ENCODE results near the gene TTYH3. TPM values are rescaled to one million over a fixed set of nuclear protein-coding genes. Genes with fewer than 3 reads are reported as not detected.
"Not testable (repeated sequence)": the region's sequence is repeated elsewhere in the genome, so short reads cannot be mapped to it uniquely, and the experiment has no call there.

Gene TTYH3
- total and polyA plus RNA-seq, 9 of the 15 experiments (the other 6 are each of a cell fraction or from before 2014, with no cell fraction given) = 0.01 to 5.5 (median 1.1) TPM

DNA sequence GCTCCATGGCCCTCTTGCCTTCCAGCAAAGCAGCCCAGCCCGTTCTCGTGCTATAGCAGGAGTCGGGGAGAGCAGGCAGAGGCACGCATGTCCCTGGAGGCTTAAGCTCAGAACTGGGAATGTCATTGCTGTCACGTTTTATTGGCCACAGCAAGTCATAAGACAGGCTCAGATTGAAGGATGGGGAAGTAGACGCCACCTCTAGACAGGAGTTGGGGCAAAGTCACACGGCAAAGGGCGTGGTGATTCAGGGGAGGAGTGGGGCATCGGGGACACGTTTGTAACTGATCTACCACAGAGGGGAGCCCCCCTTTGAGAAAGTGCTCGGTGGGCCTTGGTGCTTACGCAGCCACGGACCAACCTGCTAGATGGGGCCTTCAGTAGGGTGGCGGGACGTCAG, 46.7 kb downstream of the TTYH3 start:
- WGBS (ENCODE audit: insufficient coverage, low coverage, missing lambda C conversion rate) = 11% methylated on average over 10 of the region's 15 CpGs
- DNase-seq (ENCODE audit: extremely low read depth in 1 of 4, low spot score in 3 of 4); H3K9me3 ChIP-seq (replicated peaks; ENCODE audit: control insufficient read depth, insufficient read depth, low read depth, low read length); H3K79me2 ChIP-seq (ENCODE audit: control insufficient read depth, insufficient read depth, low read length); H2AFZ ChIP-seq (ENCODE audit: low read depth, low read length); H3K9me1 ChIP-seq (ENCODE audit: control insufficient read depth, insufficient read depth, low read length); intact Hi-C loops (cut with micrococcal nuclease); in situ Hi-C loops (cut with MboI); H4K20me1 ChIP-seq (replicated peaks; ENCODE audit: control insufficient read depth, insufficient read depth, low read length); H3K4me3 ChIP-seq; H3K36me3 ChIP-seq (ENCODE audit: control insufficient read depth, insufficient read depth, low read length); FAIRE-seq; H3K4me2 ChIP-seq (ENCODE audit: insufficient read depth, low read length); CTCF ChIA-PET (ENCODE audit: low intra/inter-chr PET ratio); BruUV-seq (replicated peaks); H3K27ac ChIP-seq (ENCODE audit: extremely low read depth, low read depth, low read length); H3K9ac ChIP-seq (ENCODE audit: insufficient read depth in 1 of 2, low read depth in 2 of 2, low read length in 2 of 2); ATAC-seq; POLR2A ChIA-PET: not testable (repeated sequence)
- Histone ChIP-seq H3K27me3 (ENCODE audit: control insufficient read depth in 2 of 2, insufficient read depth in 2 of 2, low read length in 2 of 2) (peaks cover 15 to 42% of the 10 kb centered on the region in 2 experiments; a peak in 4 of 5 replicates), H3K4me1 (replicated peaks in 1 of 2; ENCODE audit: control insufficient read depth in 2 of 2, insufficient read depth in 2 of 2, low read length in 2 of 2) (peaks cover 0 to 22% of the 10 kb centered on the region in 2 experiments; a peak in 2 of 5 replicates)

DNA sequence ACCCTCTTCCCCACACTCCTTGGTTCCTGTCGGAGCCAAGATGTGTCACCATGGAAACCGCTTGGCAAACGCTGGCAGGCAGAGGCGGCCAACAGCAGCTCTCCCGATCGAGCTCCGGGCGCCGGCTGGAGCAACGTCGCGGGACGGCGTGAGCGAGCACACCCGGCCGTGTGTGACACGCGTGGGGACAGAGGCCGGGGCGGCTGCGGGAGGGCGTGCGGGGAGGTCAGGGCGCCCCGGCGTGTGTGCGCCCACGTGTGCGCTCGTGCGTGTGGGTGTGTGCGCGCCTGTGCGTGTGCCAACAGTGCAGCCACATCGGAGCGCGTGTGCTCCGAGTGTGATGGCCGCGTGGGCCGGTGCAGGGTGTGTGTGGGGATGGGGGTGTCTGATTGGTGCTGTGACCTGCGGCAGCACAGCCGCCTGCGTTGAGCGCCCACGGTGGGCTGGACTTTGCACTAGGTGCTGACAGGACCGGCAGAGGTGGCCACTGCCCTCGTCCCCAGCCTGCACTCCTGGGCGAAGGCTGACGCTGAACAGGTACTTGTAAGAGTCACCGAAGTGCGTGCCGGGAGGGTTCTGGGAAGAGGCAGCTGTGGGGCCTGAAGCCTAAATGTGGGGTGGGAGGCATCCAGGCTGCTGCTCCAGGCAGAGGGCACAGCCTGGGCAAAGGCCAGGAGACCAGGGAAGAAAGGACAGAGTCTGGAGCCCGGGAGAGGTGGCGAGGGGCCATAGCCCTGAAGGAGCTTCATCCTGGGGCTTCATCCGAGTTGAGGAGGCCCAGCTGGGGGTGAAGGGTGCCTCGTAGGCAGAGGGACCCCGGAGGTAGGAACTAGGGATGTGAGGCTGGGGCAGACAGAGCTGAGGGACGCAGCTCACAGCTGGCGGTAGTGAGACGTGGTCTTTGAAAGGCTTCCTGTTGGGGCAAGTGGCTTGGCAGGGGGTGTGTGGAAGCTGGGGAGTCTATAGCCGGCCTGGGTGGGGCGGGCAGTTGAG, 47.6 kb downstream of the TTYH3 start:
- ATAC-seq; DNase-seq (ENCODE audit: extremely low read depth in 1 of 4, low spot score in 3 of 4); H3K36me3 ChIP-seq (ENCODE audit: control insufficient read depth, insufficient read depth, low read length); BruUV-seq (replicated peaks); H3K79me2 ChIP-seq (ENCODE audit: control insufficient read depth, insufficient read depth, low read length); H3K27ac ChIP-seq (ENCODE audit: extremely low read depth, low read depth, low read length); H4K20me1 ChIP-seq (replicated peaks; ENCODE audit: control insufficient read depth, insufficient read depth, low read length); H3K4me2 ChIP-seq (ENCODE audit: insufficient read depth, low read length); H2AFZ ChIP-seq (ENCODE audit: low read depth, low read length); CTCF ChIA-PET (ENCODE audit: low intra/inter-chr PET ratio); H3K9me1 ChIP-seq (ENCODE audit: control insufficient read depth, insufficient read depth, low read length); H3K9me3 ChIP-seq (replicated peaks; ENCODE audit: control insufficient read depth, insufficient read depth, low read depth, low read length); FAIRE-seq; in situ Hi-C loops (cut with MboI); H3K9ac ChIP-seq (ENCODE audit: insufficient read depth in 1 of 2, low read depth in 2 of 2, low read length in 2 of 2); H3K4me3 ChIP-seq: not testable (repeated sequence)
- 27% methylated on average over 24 of the region's 64 CpGs for WGBS (ENCODE audit: insufficient coverage, low coverage, missing lambda C conversion rate)
- intact Hi-C loops (cut with micrococcal nuclease) = loop anchor here (10.0 kb wide), 1 partner anchor 115 kb away; no protein-coding TSS in a partner anchor
- H3K27me3 ChIP-seq (ENCODE audit: control insufficient read depth in 2 of 2, insufficient read depth in 2 of 2, low read length in 2 of 2) = peaks cover 15 to 45% of the 10 kb centered on the region in 2 experiments; a peak in 4 of 5 replicates
- peaks cover 0 to 23% of the 10 kb centered on the region in 2 experiments; a peak in 2 of 5 replicates for H3K4me1 ChIP-seq (replicated peaks in 1 of 2; ENCODE audit: control insufficient read depth in 2 of 2, insufficient read depth in 2 of 2, low read length in 2 of 2)
- POLR2A ChIA-PET = interaction anchor here (0.6 kb wide), 1 partner anchor 58 kb away, joined by 3 read pairs; no protein-coding TSS in a partner anchor
